Fibroblast of lung (primary cell): ENCODE measurements around the gene CCIN.

Experiments used
- CTCF ChIP-seq, 2 donors: IDR thresholded peaks in 1 of 2; conservative IDR thresholded peaks in 1 of 2; 1 replicate in 1 of 2; 2 replicates in 1 of 2; pipeline ENCODE4 v1.5.1; 2011 to 2012; ENCODE audit warnings: low read length in 2 of 2, control low read depth in 1 of 2, inconsistent platforms in 1 of 2, low read depth in 1 of 2, mild to moderate bottlenecking in 1 of 2
- EZH2 ChIP-seq: IDR thresholded peaks from 2 replicates; pipeline ENCODE4 v1.5.1; 2012; ENCODE audit warnings: low read length, control low read depth, mild to moderate bottlenecking; ENCODE audit errors: missing control alignments

DNA sequence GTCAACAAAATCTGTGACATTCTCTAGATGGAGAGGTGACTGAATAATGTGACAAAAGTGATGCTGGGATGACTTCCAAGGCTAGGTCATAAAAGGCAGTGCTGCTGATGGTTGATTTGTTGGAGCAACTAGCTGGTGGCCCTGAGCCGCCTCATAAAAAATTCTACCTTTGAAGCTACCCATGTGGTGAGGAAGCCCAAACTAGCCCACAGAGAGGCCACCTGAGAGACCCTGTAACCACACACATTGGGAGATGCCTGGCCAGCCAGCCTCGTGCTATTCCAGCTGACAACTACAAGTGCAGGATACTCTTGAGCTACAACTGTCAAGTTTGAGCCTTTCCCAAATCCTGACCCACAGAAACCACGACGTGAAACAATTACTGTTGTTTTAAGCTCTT, 44.2 kb downstream of the CCIN start:
- no peak for TF ChIP-seq CTCF (conservative IDR thresholded peaks at IDR 0.05 in 1 of 2, IDR thresholded peaks at IDR 0.05 in 1 of 2; ENCODE audit: low read depth in 1 of 2, low read length in 2 of 2)
- TF ChIP-seq EZH2: no peak
